Astrocyte (in vitro differentiated cells and primary cell): ENCODE measurements around the gene NPS. TPM values are rescaled to one million over a fixed set of nuclear protein-coding genes. Genes with fewer than 3 reads are reported as not detected.

Experiments used
- DNase-seq: peaks from one replicate; pipeline ENCODE4 v3.0.0-alpha.2; 2010; ENCODE audit warnings: low read depth
- FAIRE-seq: peaks from 2 replicates; lab custom pipeline; 2011; peaks lifted over from hg19 to GRCh38; lab: Jason Lieb, UNC
- H2AFZ ChIP-seq: 2 replicates; pipeline ENCODE4 v1.6.0; 2012; ENCODE audit warnings: low read depth, low read length, inconsistent platforms
- H3K27ac ChIP-seq: 2 replicates; pipeline ENCODE4 v1.5.1; 2011; ENCODE audit warnings: low read depth, low read length, inconsistent platforms
- H3K27me3 ChIP-seq: 2 replicates; pipeline ENCODE4 v1.6.0; 2011; ENCODE audit warnings: low read length, inconsistent platforms; ENCODE audit not compliant: insufficient read depth
- H3K36me3 ChIP-seq: 2 replicates; pipeline ENCODE4 v1.5.1; 2011; ENCODE audit warnings: low read length, inconsistent platforms; ENCODE audit not compliant: insufficient read depth
- H3K4me1 ChIP-seq: 2 replicates; pipeline ENCODE4 v1.5.1; 2011; ENCODE audit warnings: low read length, inconsistent platforms; ENCODE audit not compliant: insufficient read depth
- H3K4me2 ChIP-seq: 2 replicates; pipeline ENCODE4 v1.6.0; 2012; ENCODE audit warnings: low read length, inconsistent platforms
- H3K4me3 ChIP-seq: 2 replicates; pipeline ENCODE4 v1.5.1; 2011; ENCODE audit warnings: low read depth, mild to moderate bottlenecking, low read length, inconsistent platforms; ENCODE audit not compliant: insufficient read depth
- H3K79me2 ChIP-seq: 2 replicates; pipeline ENCODE4 v1.6.0; 2012; ENCODE audit warnings: mild to moderate bottlenecking, low read length, inconsistent platforms; ENCODE audit not compliant: insufficient read depth
- H3K9ac ChIP-seq: 2 replicates; pipeline ENCODE4 v1.6.0; 2012; ENCODE audit warnings: mild to moderate bottlenecking, low read length, inconsistent platforms
- H3K9me3 ChIP-seq: 2 replicates; pipeline ENCODE4 v1.5.1; 2012; ENCODE audit warnings: low read depth, mild to moderate bottlenecking, low read length, inconsistent platforms; ENCODE audit not compliant: insufficient read depth
- H4K20me1 ChIP-seq: 2 replicates; pipeline ENCODE4 v1.6.0; 2012; ENCODE audit warnings: low read length, inconsistent platforms; ENCODE audit not compliant: insufficient read depth
- H3K27ac Mint-ChIP-seq: one replicate; pipeline ENCODE4 v1.8.0; 2021; ENCODE audit warnings: mild to moderate bottlenecking, mixed read lengths; ENCODE audit not compliant: unreplicated experiment
- H3K27me3 Mint-ChIP-seq: one replicate; pipeline ENCODE4 v1.8.0; 2021; ENCODE audit warnings: low read depth, mixed read lengths; ENCODE audit not compliant: unreplicated experiment
- H3K36me3 Mint-ChIP-seq: one replicate; pipeline ENCODE4 v1.8.0; 2021; ENCODE audit warnings: low read depth, mixed read lengths; ENCODE audit not compliant: unreplicated experiment
- H3K4me1 Mint-ChIP-seq: one replicate; pipeline ENCODE4 v1.8.0; 2021; ENCODE audit warnings: low read depth, mixed read lengths; ENCODE audit not compliant: unreplicated experiment
- H3K4me3 Mint-ChIP-seq: one replicate; pipeline ENCODE4 v1.8.0; 2021; ENCODE audit warnings: mild to moderate bottlenecking, moderate library complexity, mixed read lengths; ENCODE audit not compliant: unreplicated experiment
- H3K9me3 Mint-ChIP-seq: one replicate; pipeline ENCODE4 v1.8.0; 2021; ENCODE audit warnings: mild to moderate bottlenecking, mixed read lengths; ENCODE audit not compliant: unreplicated experiment
- CTCF ChIP-seq: IDR thresholded peaks from 2 replicates; pipeline ENCODE4 v1.5.1; 2011; ENCODE audit warnings: low read depth, mild to moderate bottlenecking, inconsistent platforms, low read length, moderate library complexity; ENCODE audit not compliant: insufficient read depth
- EZH2 ChIP-seq: IDR thresholded peaks from 2 replicates; pipeline ENCODE4 v1.6.1; 2012; ENCODE audit warnings: mild to moderate bottlenecking, low read length, inconsistent platforms; ENCODE audit not compliant: insufficient read depth
- total RNA-seq: library from RNA; stranded (reverse); gene quantifications from 2 replicates; pipeline ENCODE4 v1.2.1, GENCODE V29; 2021

The NPS gene
- total RNA-seq, 1 donor from 2014 or later, result not detected

DNA sequence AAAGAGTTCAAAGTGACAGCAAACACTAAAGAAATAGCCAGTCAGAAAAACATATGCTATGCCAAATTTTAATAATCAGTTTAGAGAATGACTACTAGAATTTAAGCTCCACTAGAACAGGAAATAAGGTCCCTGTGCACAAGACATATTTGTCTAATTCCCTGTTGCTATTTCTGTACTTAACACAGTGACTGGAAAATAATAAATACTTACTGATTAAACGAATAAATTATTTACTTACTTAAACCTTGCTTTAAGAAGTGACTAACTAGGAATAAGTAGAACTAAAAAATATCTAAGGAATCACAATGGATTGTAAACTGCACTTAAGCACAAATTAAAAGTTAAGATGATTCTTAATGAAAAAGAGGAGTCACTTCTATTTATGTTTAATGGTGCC is 22.3 kb downstream of the NPS start:
- Mint-ChIP-seq H3K36me3 (no peaks in the 10 kb centered on the region), H3K4me3 (no peak overlapping the region), H3K4me1 (no peaks in the 10 kb centered on the region), H3K9me3 (no peaks in the 10 kb centered on the region), H3K27ac (no peak overlapping the region), H3K27me3 (peaks cover 15% of the 10 kb centered on the region)
- no peak for TF ChIP-seq CTCF
- no peak for TF ChIP-seq EZH2
- DNase-seq (no peak), FAIRE-seq (no peak)
- Histone ChIP-seq H3K9me3 (no peaks in the 10 kb centered on the region), H3K79me2 (no peaks in the 10 kb centered on the region), H3K4me2 (no peak overlapping the region), H4K20me1 (no peaks in the 10 kb centered on the region), H3K4me1 (no peaks in the 10 kb centered on the region), H3K27ac (no peak overlapping the region), H3K4me3 (no peak overlapping the region), H2AFZ (no peak overlapping the region), H3K9ac (no peak overlapping the region), H3K36me3 (no peaks in the 10 kb centered on the region), H3K27me3 (no peaks in the 10 kb centered on the region)

GRCh38 chr10:127576051-127576450 is 26.9 kb downstream of the NPS start:
- no peaks in the 10 kb centered on the region for H3K27me3 ChIP-seq
- H4K20me1 ChIP-seq, result no peaks in the 10 kb centered on the region
- no peaks in the 10 kb centered on the region for H3K4me1 ChIP-seq
- no peaks in the 10 kb centered on the region for H3K36me3 Mint-ChIP-seq
- no peaks in the 10 kb centered on the region for H3K9me3 ChIP-seq
- no peak overlapping the region for H2AFZ ChIP-seq
- TF ChIP-seq EZH2, result no peak
- TF ChIP-seq CTCF, result no peak
- no peak overlapping the region for H3K4me2 ChIP-seq
- no peak overlapping the region for H3K4me3 ChIP-seq
- FAIRE-seq, result no peak
- H3K27ac ChIP-seq, result no peak overlapping the region
- no peaks in the 10 kb centered on the region for H3K9me3 Mint-ChIP-seq
- no peak overlapping the region for H3K27ac Mint-ChIP-seq
- peaks cover 13% of the 10 kb centered on the region for H3K27me3 Mint-ChIP-seq
- no peak overlapping the region for H3K4me3 Mint-ChIP-seq
- H3K4me1 Mint-ChIP-seq, result no peaks in the 10 kb centered on the region
- H3K9ac ChIP-seq, result no peak overlapping the region
- no peaks in the 10 kb centered on the region for H3K36me3 ChIP-seq
- H3K79me2 ChIP-seq, result no peaks in the 10 kb centered on the region
- no peak for DNase-seq

- Histone ChIP-seq H3K36me3 (no peaks in the 10 kb centered on the region), H2AFZ (no peak overlapping the region), H3K4me3 (no peak overlapping the region), H3K79me2 (no peaks in the 10 kb centered on the region), H3K9ac (no peak overlapping the region), H3K9me3 (no peaks in the 10 kb centered on the region), H3K4me1 (no peaks in the 10 kb centered on the region), H3K4me2 (no peak overlapping the region), H4K20me1 (no peaks in the 10 kb centered on the region), H3K27me3 (no peaks in the 10 kb centered on the region), H3K27ac (no peak overlapping the region)
- Mint-ChIP-seq H3K4me1 (no peaks in the 10 kb centered on the region), H3K27ac (no peak overlapping the region), H3K27me3 (peaks cover 13% of the 10 kb centered on the region), H3K4me3 (no peak overlapping the region), H3K9me3 (no peaks in the 10 kb centered on the region), H3K36me3 (no peaks in the 10 kb centered on the region)
- FAIRE-seq, result no peak
- no peak for TF ChIP-seq CTCF
- no peak for TF ChIP-seq EZH2
- no peak for DNase-seq
These were observed 27.6 kb downstream of the NPS start for GRCh38 chr10:127576740-127577161.
